ENCODE data around the gene SFXN4. TPM values are rescaled to one million over a fixed set of nuclear protein-coding genes. Genes with fewer than 3 reads are reported as not detected.

Gene SFXN4
- total RNA-seq, 1 experiment from 2014 or later: 21.9 TPM

GRCh38 chr10:119161680-119162451, 3.6 kb downstream of the SFXN4 start:
- H3K9me3 ChIP-seq (ENCODE audit: control insufficient read depth, low read depth, low read length): no peaks in the 10 kb centered on the region
- no peak overlapping the region for H2BK15ac ChIP-seq (ENCODE audit: low read depth, low read length)
- H3K79me2 ChIP-seq (ENCODE audit: insufficient read depth, low read length): no peaks in the 10 kb centered on the region
- H3K14ac ChIP-seq (ENCODE audit: insufficient read depth, low read length): no peak overlapping the region
- H3K23me2 ChIP-seq (ENCODE audit: insufficient read length, low read depth, low read length, poor library complexity, severe bottlenecking): peaks cover 5% of the 10 kb centered on the region
- no peak overlapping the region for H3T11ph ChIP-seq (ENCODE audit: low read length)
- H3K27ac ChIP-seq (ENCODE audit: insufficient read length, low read depth, low read length): no peak overlapping the region
- H3K4ac ChIP-seq (ENCODE audit: low read depth, low read length): no peak overlapping the region
- H3K9ac ChIP-seq (ENCODE audit: extremely low read depth, insufficient read length, low read length): no peak overlapping the region
- H2AFZ ChIP-seq (ENCODE audit: low read length): no peak overlapping the region
- no peaks in the 10 kb centered on the region for H3K27me3 Mint-ChIP-seq (ENCODE audit: low read depth)
- no peak for DNase-seq
- H2BK12ac ChIP-seq (ENCODE audit: insufficient read length, low read depth, low read length): no peak overlapping the region
- no peaks in the 10 kb centered on the region for H3K4me1 ChIP-seq (ENCODE audit: insufficient read depth, low read length)
- H3K23ac ChIP-seq (ENCODE audit: insufficient read length, low read depth, low read length): no peak overlapping the region
- no peak overlapping the region for H3K27ac Mint-ChIP-seq
- H4K5ac ChIP-seq (ENCODE audit: insufficient read length, low read depth, low read length): no peak overlapping the region
- peaks cover 3 to 29% (median 9%) of the 10 kb centered on the region in 3 experiments for H3K36me3 Mint-ChIP-seq (ENCODE audit: insufficient read depth in 1 of 3, low read depth in 3 of 3)
- H2AK5ac ChIP-seq (ENCODE audit: insufficient read length, low read length): no peak overlapping the region
- no peak overlapping the region for H3K4me3 Mint-ChIP-seq
- no peak overlapping the region for H3K18ac ChIP-seq (ENCODE audit: insufficient read length, low read depth, low read length)
- H2BK5ac ChIP-seq (ENCODE audit: insufficient read length, low read length): no peak overlapping the region
- H2BK20ac ChIP-seq (ENCODE audit: low read depth, low read length, poor library complexity, severe bottlenecking): no peak overlapping the region
- peaks cover 10 to 16% of the 10 kb centered on the region in 2 experiments for H3K4me1 Mint-ChIP-seq
- no peaks in the 10 kb centered on the region for H3K79me1 ChIP-seq (ENCODE audit: insufficient read depth, low read depth, low read length, poor library complexity, severe bottlenecking)
- no CpG with 5 or more reads among the region's 11 CpGs for WGBS (ENCODE audit: extremely low coverage, insufficient read length, low lambda C conversion rate)
- no peak overlapping the region for H4K8ac ChIP-seq (replicated peaks; ENCODE audit: insufficient read length, low read depth, low read length)
- no peaks in the 10 kb centered on the region for H3K9me3 Mint-ChIP-seq
- no peak overlapping the region for H4K91ac ChIP-seq (ENCODE audit: insufficient read length, low read depth, low read length)
- no peak overlapping the region for H2BK120ac ChIP-seq (ENCODE audit: low read depth, low read length, poor library complexity, severe bottlenecking)
- H4K20me1 ChIP-seq (ENCODE audit: control insufficient read depth, insufficient read depth, insufficient read length): no peaks in the 10 kb centered on the region
- TF ChIP-seq CTCF (conservative IDR thresholded peaks at IDR 0.05): no peak
- H3K4me2 ChIP-seq (ENCODE audit: insufficient read depth, insufficient read length, low read length): no peak overlapping the region
- H3K56ac ChIP-seq (ENCODE audit: insufficient read length, low read depth, low read length): no peak overlapping the region
- no peaks in the 10 kb centered on the region for H3K27me3 ChIP-seq (ENCODE audit: insufficient read depth, low read length)

All from H9 (cell line).